Naive thymus-derived CD4-positive, alpha-beta T cell (primary cell): ENCODE results near the gene LRPAP1. TPM values are rescaled to one million over a fixed set of nuclear protein-coding genes. Genes with fewer than 3 reads are reported as not detected.
"Not testable (repeated sequence)": the region's sequence is repeated elsewhere in the genome, so short reads cannot be mapped to it uniquely, and the experiment has no call there.

ENCODE experiments used
- ATAC-seq: fragments of 150-1000 bp; cut with Tn5 transposase; 2 replicates; pipeline ENCODE4 v1.10.0; 2021; ENCODE audit warnings: mild to moderate bottlenecking, moderate library complexity
- CTCF ChIA-PET: fragments of 350-600 bp; sonication (Branson Sonifier 250); formaldehyde crosslinking; loops from one replicate; lab custom pipeline; 2021; ENCODE audit warnings: antibody characterized with exemption; lab: Charles Lee
- POLR2A ChIA-PET: fragments of 350-600 bp; sonication (Branson Sonifier 250); formaldehyde crosslinking; loops from one replicate; lab custom pipeline; 2021; ENCODE audit warnings: antibody characterized with exemption, inconsistent platforms; lab: Charles Lee
- DNase-seq, 9 donors: peaks; one replicate each; pipeline versions ENCODE4 v3.0.0 to v3.0.0-alpha.2; 2020 to 2022; ENCODE audit warnings: mixed read lengths in 1 of 9
- H3K27ac ChIP-seq: one replicate; pipeline ENCODE4 v1.7.0; 2013; ENCODE audit warnings: mild to moderate bottlenecking, low read depth, low read length, moderate library complexity
- H3K27me3 ChIP-seq, 2 donors: one replicate each; pipeline ENCODE4 v1.7.0; 2013; ENCODE audit warnings: low read length in 2 of 2, mild to moderate bottlenecking in 2 of 2, moderate library complexity in 2 of 2; ENCODE audit not compliant: control insufficient read depth in 2 of 2, insufficient read depth in 2 of 2
- H3K36me3 ChIP-seq, 3 experiments: 1 replicate in 2 of 3; 2 replicates in 1 of 3; pipeline ENCODE4 v1.7.0; 2013; ENCODE audit warnings: low read length in 3 of 3, mild to moderate bottlenecking in 3 of 3, moderate library complexity in 1 of 3; ENCODE audit not compliant: insufficient read depth in 3 of 3, control insufficient read depth in 2 of 3
- H3K4me1 ChIP-seq, 2 donors: one replicate each; pipeline ENCODE4 v1.7.0; 2013; ENCODE audit warnings: low read length in 2 of 2, mild to moderate bottlenecking in 2 of 2, moderate library complexity in 1 of 2; ENCODE audit not compliant: control insufficient read depth in 2 of 2, insufficient read depth in 2 of 2
- H3K4me3 ChIP-seq: 2 replicates; pipeline ENCODE4 v1.7.0; 2013; ENCODE audit warnings: mild to moderate bottlenecking, low read length
- H3K9me3 ChIP-seq, 3 experiments: 1 replicate in 2 of 3; 2 replicates in 1 of 3; pipeline ENCODE4 v1.7.0; 2013; ENCODE audit warnings: low read length in 3 of 3; ENCODE audit not compliant: control insufficient read depth in 2 of 3
- H3K27ac Mint-ChIP-seq, 9 donors: one replicate each; pipeline ENCODE4 v1.8.0; 2020 to 2022; ENCODE audit warnings: mixed read lengths in 9 of 9, mild to moderate bottlenecking in 8 of 9, moderate library complexity in 5 of 9, inconsistent platforms in 2 of 9
- H3K27me3 Mint-ChIP-seq, 5 donors: one replicate each; pipeline ENCODE4 v1.8.0; 2021 to 2022; ENCODE audit warnings: mixed read lengths in 5 of 5, mild to moderate bottlenecking in 1 of 5
- H3K36me3 Mint-ChIP-seq, 5 donors: one replicate each; pipeline ENCODE4 v1.8.0; 2020 to 2022; ENCODE audit warnings: mixed read lengths in 5 of 5, mild to moderate bottlenecking in 3 of 5, inconsistent platforms in 1 of 5
- H3K4me1 Mint-ChIP-seq, 7 donors: one replicate each; pipeline ENCODE4 v1.8.0; 2020 to 2022; ENCODE audit warnings: mixed read lengths in 7 of 7, mild to moderate bottlenecking in 3 of 7, inconsistent platforms in 1 of 7
- H3K4me3 Mint-ChIP-seq, 10 donors: one replicate each; pipeline ENCODE4 v1.8.0; 2020 to 2022; ENCODE audit warnings: mild to moderate bottlenecking in 10 of 10, mixed read lengths in 10 of 10, moderate library complexity in 6 of 10, inconsistent platforms in 2 of 10
- H3K9me3 Mint-ChIP-seq, 11 donors: one replicate each; pipeline ENCODE4 v1.8.0; 2020 to 2022; ENCODE audit warnings: mixed read lengths in 11 of 11, mild to moderate bottlenecking in 4 of 11, inconsistent platforms in 1 of 11, moderate library complexity in 1 of 11
- intact Hi-C, 2 donors: fragments of 100-400 bp; cut with micrococcal nuclease; formaldehyde crosslinking; loops; one replicate each; pipeline ENCODE4 v1.15.1; 2023
- polyA plus RNA-seq, 2 donors: library from polyadenylated mRNA; unstranded; fragments of 300-500 nt; fragmentation: Illumina TruSeq; gene quantifications; one replicate each; pipeline ENCODE4 v1.2.3, GENCODE V29; 2021
- total RNA-seq, 6 experiments: library from RNA in 5 of 6; stranded (reverse) in 5 of 6; gene quantifications; 1 replicate in 5 of 6; 2 replicates in 1 of 6; pipeline ENCODE4 v1.2.3 and lab custom pipeline; 2021 to 2026

Gene LRPAP1
- total and polyA plus RNA-seq, 7 experiments from 2014 or later = 65.2 to 126 (median 80.9) TPM

DNA sequence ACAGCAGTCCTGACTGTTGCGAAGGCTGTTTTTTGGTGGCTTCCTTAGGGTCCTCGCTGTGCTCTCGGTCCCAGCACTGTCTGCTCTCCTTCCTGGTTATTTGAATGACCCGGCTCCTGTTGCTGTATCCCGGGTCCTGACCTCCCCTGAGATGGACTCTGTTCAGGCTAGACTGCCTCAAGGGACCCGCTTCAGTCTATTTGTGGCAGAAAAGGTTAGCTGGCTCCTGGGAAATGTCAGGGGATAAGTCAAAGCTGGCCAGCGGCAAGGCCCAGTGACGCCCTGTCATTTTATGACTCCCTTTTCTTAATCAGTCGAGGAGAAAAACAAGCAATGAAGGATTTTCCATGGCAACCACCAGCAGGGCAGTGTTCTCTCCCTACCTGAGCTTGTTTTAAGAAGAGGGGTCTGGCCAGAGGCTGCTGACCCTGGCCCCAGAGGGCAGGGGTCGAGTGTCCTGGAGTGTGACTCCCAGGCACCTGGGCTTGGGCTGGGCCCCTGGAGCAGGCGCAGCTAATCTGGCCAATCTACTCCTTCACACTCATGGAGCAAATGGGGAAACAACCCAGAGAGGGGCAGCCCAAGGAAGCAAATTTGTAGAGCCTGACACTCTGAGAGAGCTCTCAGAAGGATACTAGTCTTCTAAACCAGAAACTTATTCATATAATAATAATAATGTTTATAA is 45.1 kb upstream of the LRPAP1 start:
- H3K9me3 ChIP-seq, intact Hi-C loops, H3K4me3 ChIP-seq, H3K27me3 ChIP-seq, H3K36me3 Mint-ChIP-seq, H3K4me1 ChIP-seq, H3K4me1 Mint-ChIP-seq, H3K27ac ChIP-seq, ATAC-seq, POLR2A ChIA-PET, H3K9me3 Mint-ChIP-seq, H3K36me3 ChIP-seq, CTCF ChIA-PET, H3K27ac Mint-ChIP-seq, DNase-seq, H3K4me3 Mint-ChIP-seq: not testable (repeated sequence)
- H3K27me3 Mint-ChIP-seq = peaks cover 0 to 25% (median 16%) of the 10 kb centered on the region in 5 donors

DNA sequence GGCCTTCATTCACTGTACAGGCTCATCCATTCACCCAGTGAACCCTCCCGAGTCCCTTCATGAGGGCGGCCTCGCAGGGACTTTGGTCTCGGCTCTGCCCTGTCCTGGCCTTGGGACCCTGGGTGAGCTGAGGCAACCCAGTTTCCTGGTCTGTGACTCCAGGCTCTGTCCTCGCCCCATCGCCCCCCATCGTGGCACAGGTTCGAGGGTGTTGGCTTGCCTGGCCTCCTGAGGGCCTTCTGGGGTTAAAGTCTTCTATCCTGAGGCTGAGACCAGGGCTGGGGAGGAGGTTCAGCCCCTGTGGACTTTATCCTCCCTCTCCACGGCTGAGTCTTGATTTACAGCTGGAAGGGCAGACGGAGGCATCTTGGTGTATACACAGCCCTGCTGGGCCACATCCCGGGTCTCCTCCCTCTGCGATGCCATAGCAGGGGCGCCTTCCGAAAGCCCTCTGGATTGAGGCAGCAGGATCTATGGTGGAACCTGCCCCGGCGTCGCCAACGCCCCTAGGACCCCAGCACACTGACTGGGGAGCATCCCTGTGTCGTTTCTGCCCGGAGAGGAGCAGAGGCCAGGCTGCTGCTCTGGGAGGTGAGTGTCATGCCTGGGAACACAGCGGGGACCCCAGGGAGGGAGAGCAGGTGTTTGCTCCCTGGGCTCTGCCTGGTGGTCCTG is 44.4 kb upstream of the LRPAP1 start:
- H3K36me3 Mint-ChIP-seq, H3K4me3 Mint-ChIP-seq, H3K4me1 ChIP-seq, ATAC-seq, H3K27ac ChIP-seq, H3K36me3 ChIP-seq, H3K27ac Mint-ChIP-seq, H3K9me3 Mint-ChIP-seq, DNase-seq, CTCF ChIA-PET, H3K4me1 Mint-ChIP-seq, intact Hi-C loops, H3K9me3 ChIP-seq, H3K4me3 ChIP-seq, POLR2A ChIA-PET, H3K27me3 ChIP-seq: not testable (repeated sequence)
- peaks cover 0 to 22% (median 13%) of the 10 kb centered on the region in 5 donors for H3K27me3 Mint-ChIP-seq

DNA sequence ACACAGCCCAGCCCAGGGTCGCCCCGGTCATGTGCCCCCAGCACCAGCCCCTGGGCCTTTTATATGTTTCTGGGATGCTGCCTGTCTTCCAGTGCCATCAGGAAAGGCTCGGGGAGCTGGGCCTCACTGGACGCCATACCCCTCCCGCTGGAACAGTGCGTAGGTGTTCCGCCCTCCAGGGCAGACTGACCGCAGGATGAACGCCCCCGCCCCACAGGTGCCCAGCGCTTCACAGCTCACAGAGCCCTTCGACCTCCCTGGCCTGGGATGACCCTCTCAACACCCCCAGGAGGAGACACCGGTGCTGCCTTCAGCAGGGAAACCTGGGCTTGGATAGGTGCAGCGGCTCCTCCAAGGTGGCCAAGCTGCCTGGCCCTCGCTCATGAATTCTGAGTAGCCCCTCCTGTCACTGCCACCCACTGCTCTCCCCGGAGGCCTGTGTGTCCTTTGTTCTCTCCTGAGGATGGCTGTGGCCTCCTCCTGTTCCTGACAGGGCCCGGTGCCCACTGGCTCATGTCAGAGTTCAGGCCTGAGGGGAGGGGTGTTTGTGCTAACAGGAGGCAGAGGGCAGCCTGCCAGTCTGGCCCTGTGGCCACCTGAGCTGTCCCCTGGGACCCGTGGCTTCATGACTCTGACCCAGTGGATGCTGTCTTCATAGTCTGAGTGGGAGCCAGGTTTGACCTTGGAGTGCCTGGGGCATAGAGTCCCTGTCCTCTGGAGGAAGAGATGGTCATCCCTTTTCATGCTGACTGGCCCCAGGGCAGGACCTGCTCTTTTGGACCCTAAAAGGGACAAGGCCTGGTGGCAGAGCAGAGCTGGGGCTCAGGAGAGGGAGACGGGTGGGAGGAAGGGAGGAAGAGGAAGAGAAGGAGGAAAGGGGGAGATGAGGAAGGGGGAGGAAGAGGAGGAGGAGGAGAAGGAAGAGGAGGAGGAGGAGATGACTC is 43.5 kb upstream of the LRPAP1 start:
- H3K4me1 ChIP-seq, H3K27ac Mint-ChIP-seq, H3K4me3 Mint-ChIP-seq, H3K36me3 ChIP-seq, H3K36me3 Mint-ChIP-seq, CTCF ChIA-PET, ATAC-seq, POLR2A ChIA-PET, H3K9me3 Mint-ChIP-seq, H3K27me3 ChIP-seq, H3K4me3 ChIP-seq, H3K4me1 Mint-ChIP-seq, H3K27ac ChIP-seq, DNase-seq, H3K9me3 ChIP-seq, intact Hi-C loops: not testable (repeated sequence)
- H3K27me3 Mint-ChIP-seq = peaks cover 0 to 21% (median 15%) of the 10 kb centered on the region in 5 donors

DNA sequence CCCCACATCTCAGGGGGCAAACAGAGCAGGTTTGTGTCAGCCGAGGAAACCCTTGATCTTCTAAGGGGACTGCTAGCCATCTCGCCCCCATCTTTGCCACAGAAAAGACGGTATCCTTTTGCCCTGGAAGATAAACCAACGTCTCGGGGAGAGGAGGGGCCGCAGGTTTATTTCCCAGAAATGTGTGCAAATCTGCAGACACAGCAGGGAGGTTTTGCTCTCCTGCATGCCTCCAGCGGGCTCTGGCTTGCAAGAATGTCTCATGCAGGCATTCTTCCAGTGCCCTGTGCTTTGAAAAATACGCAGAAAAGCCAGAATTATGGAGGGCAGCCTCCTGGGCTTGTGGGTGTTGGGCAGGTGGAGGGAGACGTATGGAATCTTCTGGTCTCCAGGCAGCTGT is 42.6 kb upstream of the LRPAP1 start:
- H3K27me3 Mint-ChIP-seq = peaks cover 0 to 16% (median 11%) of the 10 kb centered on the region in 5 donors
- POLR2A ChIA-PET, H3K27me3 ChIP-seq, H3K9me3 ChIP-seq, H3K4me3 Mint-ChIP-seq, intact Hi-C loops, H3K36me3 ChIP-seq, H3K27ac Mint-ChIP-seq, H3K4me3 ChIP-seq, H3K27ac ChIP-seq, H3K36me3 Mint-ChIP-seq, H3K9me3 Mint-ChIP-seq, ATAC-seq, DNase-seq, H3K4me1 Mint-ChIP-seq, H3K4me1 ChIP-seq, CTCF ChIA-PET: not testable (repeated sequence)

GRCh38 chr4:3574346-3574745 is 42.1 kb upstream of the LRPAP1 start:
- H3K4me1 Mint-ChIP-seq, H3K9me3 ChIP-seq, H3K27ac ChIP-seq, H3K9me3 Mint-ChIP-seq, H3K36me3 ChIP-seq, ATAC-seq, H3K27me3 ChIP-seq, H3K36me3 Mint-ChIP-seq, intact Hi-C loops, H3K4me3 Mint-ChIP-seq, POLR2A ChIA-PET, H3K27ac Mint-ChIP-seq, CTCF ChIA-PET, H3K4me3 ChIP-seq, H3K4me1 ChIP-seq, DNase-seq: not testable (repeated sequence)
- peaks cover 0 to 16% (median 11%) of the 10 kb centered on the region in 5 donors for H3K27me3 Mint-ChIP-seq

DNA sequence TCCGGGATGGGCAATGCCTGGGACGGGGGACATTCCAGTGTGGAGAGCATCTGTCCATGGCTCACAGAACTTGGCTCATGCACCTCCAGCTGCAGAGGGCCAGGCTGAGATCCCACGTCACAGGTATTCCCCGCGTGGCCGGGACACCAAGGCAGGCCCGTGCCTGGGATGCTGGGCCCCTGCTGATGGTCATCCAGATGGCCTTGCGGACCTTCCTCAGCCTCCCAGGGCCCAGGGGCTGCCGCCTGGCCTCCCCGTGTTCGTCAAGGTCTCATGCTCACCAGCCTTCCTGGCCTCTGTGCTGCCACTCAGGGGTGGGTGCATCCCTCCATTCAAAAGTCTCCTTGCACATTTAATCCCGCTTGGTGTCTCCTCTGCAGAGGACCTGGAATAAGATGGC is 40.9 kb upstream of the LRPAP1 start:
- Histone ChIP-seq H3K27ac (no peak overlapping the region), H3K9me3 (no peaks in the 10 kb centered on the region), H3K27me3 (no peaks in the 10 kb centered on the region), H3K4me3 (no peak overlapping the region), H3K4me1 (no peaks in the 10 kb centered on the region), H3K36me3 (no peaks in the 10 kb centered on the region)
- Mint-ChIP-seq H3K4me1 (no peaks in the 10 kb centered on the region), H3K27me3 (peaks cover 0 to 9% (median 4%) of the 10 kb centered on the region in 5 donors), H3K9me3 (no peaks in the 10 kb centered on the region), H3K27ac (no peak overlapping the region), H3K36me3 (no peaks in the 10 kb centered on the region), H3K4me3 (no peak overlapping the region)
- ChIA-PET CTCF (no interaction called here), POLR2A (no interaction called here)
- DNase-seq = no peak
- ATAC-seq = no peak
- intact Hi-C loops = no loop called here
